H9 (cell line): ENCODE results near the gene ACVR1B. TPM values are rescaled to one million over a fixed set of nuclear protein-coding genes. Genes with fewer than 3 reads are reported as not detected.

ENCODE experiments used
- DNase-seq: peaks from one replicate; pipeline ENCODE4 v3.0.0-alpha.2; 2017
- H2AFZ ChIP-seq: one replicate; pipeline ENCODE4 v1.6.1; 2013; ENCODE audit warnings: mild to moderate bottlenecking, low read length, control low read depth, moderate library complexity
- H2AK5ac ChIP-seq: 2 replicates; pipeline ENCODE4 v1.6.1; 2013; ENCODE audit warnings: low read length, control low read depth, mixed read lengths; ENCODE audit not compliant: insufficient read length
- H2BK120ac ChIP-seq: one replicate; pipeline ENCODE4 v1.6.1; 2013; ENCODE audit warnings: low read depth, mild to moderate bottlenecking, low read length, control low read depth, inconsistent platforms; ENCODE audit not compliant: poor library complexity, severe bottlenecking
- H2BK12ac ChIP-seq: 2 replicates; pipeline ENCODE4 v1.6.1; 2013; ENCODE audit warnings: low read length, control low read depth, mixed read lengths, low read depth; ENCODE audit not compliant: insufficient read length
- H2BK15ac ChIP-seq: 2 replicates; pipeline ENCODE4 v1.6.1; 2013; ENCODE audit warnings: low read depth, low read length, control low read depth
- H2BK20ac ChIP-seq: one replicate; pipeline ENCODE4 v1.6.1; 2013; ENCODE audit warnings: low read depth, mild to moderate bottlenecking, low read length, control low read depth, inconsistent platforms; ENCODE audit not compliant: poor library complexity, severe bottlenecking
- H2BK5ac ChIP-seq: 2 replicates; pipeline ENCODE4 v1.6.1; 2013; ENCODE audit warnings: low read length, control low read depth, mixed read lengths; ENCODE audit not compliant: insufficient read length
- H3K14ac ChIP-seq: 2 replicates; pipeline ENCODE4 v1.6.1; 2013; ENCODE audit warnings: low read length, control low read depth; ENCODE audit not compliant: insufficient read depth
- H3K18ac ChIP-seq: 2 replicates; pipeline ENCODE4 v1.6.1; 2013; ENCODE audit warnings: low read depth, mild to moderate bottlenecking, mixed read lengths, low read length, control low read depth; ENCODE audit not compliant: insufficient read length
- H3K23ac ChIP-seq: 2 replicates; pipeline ENCODE4 v1.6.1; 2013; ENCODE audit warnings: low read length, control low read depth, mixed read lengths, low read depth; ENCODE audit not compliant: insufficient read length
- H3K23me2 ChIP-seq: 2 replicates; pipeline ENCODE4 v1.6.1; 2013; ENCODE audit warnings: low read depth, mild to moderate bottlenecking, mixed read lengths, low read length, control low read depth; ENCODE audit not compliant: insufficient read length, poor library complexity, severe bottlenecking
- H3K27ac ChIP-seq: 2 replicates; pipeline ENCODE4 v1.5.1; 2013; ENCODE audit warnings: low read length, control low read depth, mixed read lengths, low read depth; ENCODE audit not compliant: insufficient read length
- H3K27me3 ChIP-seq: 2 replicates; pipeline ENCODE4 v1.6.1; 2013; ENCODE audit warnings: low read length, control low read depth, inconsistent platforms; ENCODE audit not compliant: insufficient read depth
- H3K4ac ChIP-seq: 2 replicates; pipeline ENCODE4 v1.6.1; 2013; ENCODE audit warnings: low read depth, mild to moderate bottlenecking, control low read depth, inconsistent platforms, low read length, moderate library complexity
- H3K4me1 ChIP-seq: 2 replicates; pipeline ENCODE4 v1.6.1; 2013; ENCODE audit warnings: low read length, control low read depth, inconsistent platforms; ENCODE audit not compliant: insufficient read depth
- H3K4me2 ChIP-seq: 2 replicates; pipeline ENCODE4 v1.6.1; 2013; ENCODE audit warnings: low read length, control low read depth, mixed read lengths; ENCODE audit not compliant: insufficient read length, insufficient read depth
- H3K56ac ChIP-seq: 2 replicates; pipeline ENCODE4 v1.6.1; 2013; ENCODE audit warnings: low read depth, mild to moderate bottlenecking, mixed read lengths, low read length, control low read depth; ENCODE audit not compliant: insufficient read length
- H3K79me1 ChIP-seq: 2 replicates; pipeline ENCODE4 v1.6.1; 2013; ENCODE audit warnings: low read depth, mild to moderate bottlenecking, moderate library complexity, low read length, control low read depth, inconsistent platforms; ENCODE audit not compliant: insufficient read depth, poor library complexity, severe bottlenecking
- H3K79me2 ChIP-seq: 2 replicates; pipeline ENCODE4 v1.6.1; 2013; ENCODE audit warnings: low read length, control low read depth, inconsistent platforms; ENCODE audit not compliant: insufficient read depth
- H3K9ac ChIP-seq: 2 replicates; pipeline ENCODE4 v1.6.1; 2013; ENCODE audit warnings: low read length, control low read depth, mixed read lengths; ENCODE audit not compliant: insufficient read length; ENCODE audit errors: extremely low read depth
- H3K9me3 ChIP-seq: one replicate; pipeline ENCODE4 v1.6.1; 2013; ENCODE audit warnings: low read depth, low read length, inconsistent platforms; ENCODE audit not compliant: control insufficient read depth
- H3T11ph ChIP-seq: one replicate; pipeline ENCODE4 v1.6.1; 2013; ENCODE audit warnings: mild to moderate bottlenecking, low read length, control low read depth, inconsistent platforms
- H4K20me1 ChIP-seq: one replicate; pipeline ENCODE4 v1.6.1; 2013; ENCODE audit not compliant: control insufficient read depth, insufficient read length, insufficient read depth
- H4K5ac ChIP-seq: 2 replicates; pipeline ENCODE4 v1.6.1; 2013; ENCODE audit warnings: low read depth, mild to moderate bottlenecking, mixed read lengths, low read length, control low read depth; ENCODE audit not compliant: insufficient read length
- H4K8ac ChIP-seq: replicated peaks from 2 replicates; pipeline ENCODE4 v1.6.1; 2013; ENCODE audit warnings: low read length, control low read depth, mixed read lengths, low read depth; ENCODE audit not compliant: insufficient read length
- H4K91ac ChIP-seq: 2 replicates; pipeline ENCODE4 v1.6.1; 2013; ENCODE audit warnings: low read depth, mild to moderate bottlenecking, moderate library complexity, mixed read lengths, low read length, control low read depth; ENCODE audit not compliant: insufficient read length
- H3K27ac Mint-ChIP-seq, 3 experiments: 2 replicates in 2 of 3; 3 replicates in 1 of 3; pipeline ENCODE4 v1.8.0; 2020 to 2021; ENCODE audit warnings: mixed read lengths in 3 of 3, mild to moderate bottlenecking in 1 of 3, moderate library complexity in 1 of 3
- H3K27me3 Mint-ChIP-seq: 2 replicates; pipeline ENCODE4 v1.8.0; 2021; ENCODE audit warnings: low read depth, mild to moderate bottlenecking, moderate library complexity, mixed read lengths
- H3K36me3 Mint-ChIP-seq, 3 experiments: 2 replicates in 2 of 3; 3 replicates in 1 of 3; pipeline ENCODE4 v1.8.0; 2020 to 2021; ENCODE audit warnings: low read depth in 3 of 3, mixed read lengths in 3 of 3; ENCODE audit not compliant: insufficient read depth in 1 of 3
- H3K4me1 Mint-ChIP-seq, 2 experiments: 2 replicates each; pipeline ENCODE4 v1.8.0; 2020; ENCODE audit warnings: mixed read lengths in 2 of 2
- H3K4me3 Mint-ChIP-seq, 2 experiments: 2 replicates in 1 of 2; 3 replicates in 1 of 2; pipeline ENCODE4 v1.8.0; 2020 to 2021; ENCODE audit warnings: mild to moderate bottlenecking in 2 of 2, mixed read lengths in 2 of 2, moderate library complexity in 1 of 2
- H3K9me3 Mint-ChIP-seq, 2 experiments: 2 replicates in 1 of 2; 3 replicates in 1 of 2; pipeline ENCODE4 v1.8.0; 2020; ENCODE audit warnings: mild to moderate bottlenecking in 2 of 2, mixed read lengths in 2 of 2, moderate library complexity in 1 of 2
- CTCF ChIP-seq: fragments of 200-600 bp; sonication (generic); conservative IDR thresholded peaks from 3 replicates; pipeline ENCODE4 v1.8.0; 2021; ENCODE audit warnings: antibody characterized with exemption, mild to moderate bottlenecking
- WGBS: extraction: QIAGEN DNeasy Blood & Tissue Kit; methylation state at CpG from one replicate; pipeline ENCODE4 v1.1.7; 2013; ENCODE audit warnings: missing lambda C conversion rate, low lambda C conversion rate, mixed read lengths; ENCODE audit not compliant: insufficient read length; ENCODE audit errors: extremely low coverage; 5-methylcytosine and 5-hydroxymethylcytosine counted together
- total RNA-seq: library from RNA; stranded (reverse); gene quantifications from 2 replicates; pipeline ENCODE4 v1.2.1, GENCODE V29; 2021

The ACVR1B gene
- total RNA-seq, 1 experiment from 2014 or later, result 16.3 TPM

- H3K9me3 ChIP-seq, result no peaks in the 10 kb centered on the region
- no peaks in the 10 kb centered on the region for H3K23me2 ChIP-seq
- Mint-ChIP-seq H3K36me3 (no peaks in the 10 kb centered on the region), H3K9me3 (no peaks in the 10 kb centered on the region), H3K4me3 (no peak overlapping the region), H3K4me1 (peaks cover 13 to 25% of the 10 kb centered on the region in 2 experiments), H3K27ac (no peak overlapping the region), H3K27me3 (peaks cover 18% of the 10 kb centered on the region)
- H4K5ac ChIP-seq, result no peak overlapping the region
- H4K20me1 ChIP-seq, result no peaks in the 10 kb centered on the region
- H3K56ac ChIP-seq, result no peak overlapping the region
- WGBS, result no CpG with 5 or more reads among the region's 17 CpGs
- no peak overlapping the region for H2AFZ ChIP-seq
- no peak overlapping the region for H4K8ac ChIP-seq
- no peak overlapping the region for H2BK15ac ChIP-seq
- no peak overlapping the region for H2BK5ac ChIP-seq
- no peak overlapping the region for H3K27ac ChIP-seq
- TF ChIP-seq CTCF, result no peak
- H2BK20ac ChIP-seq, result no peak overlapping the region
- no peak overlapping the region for H3K18ac ChIP-seq
- no peaks in the 10 kb centered on the region for H3K4me1 ChIP-seq
- H3K79me2 ChIP-seq, result no peaks in the 10 kb centered on the region
- H3K4ac ChIP-seq, result no peak overlapping the region
- no peak overlapping the region for H2AK5ac ChIP-seq
- H3T11ph ChIP-seq, result no peak overlapping the region
- no peak overlapping the region for H2BK12ac ChIP-seq
- no peak overlapping the region for H3K14ac ChIP-seq
- no peaks in the 10 kb centered on the region for H3K27me3 ChIP-seq
- H2BK120ac ChIP-seq, result no peak overlapping the region
- no peak for DNase-seq
- H3K23ac ChIP-seq, result no peak overlapping the region
- no peak overlapping the region for H4K91ac ChIP-seq
- H3K9ac ChIP-seq, result no peak overlapping the region
- H3K79me1 ChIP-seq, result no peaks in the 10 kb centered on the region
- H3K4me2 ChIP-seq, result no peak overlapping the region
These were observed 37.2 kb upstream of the ACVR1B start for GRCh38 chr12:51914034-51914923.
